Ectodermal cell (in vitro differentiated cells): ENCODE measurements around the gene P2RY14.
"Not testable (repeated sequence)": the region's sequence is repeated elsewhere in the genome, so short reads cannot be mapped to it uniquely, and the experiment has no call there.

Source experiments
- H3K27ac ChIP-seq: 2 replicates; pipeline ENCODE4 v1.7.0; 2013; ENCODE audit warnings: mild to moderate bottlenecking, low read depth, low read length; ENCODE audit not compliant: insufficient read depth, poor library complexity, severe bottlenecking
- H3K27me3 ChIP-seq: 2 replicates; pipeline ENCODE4 v1.7.0; 2013; ENCODE audit warnings: mild to moderate bottlenecking, low read length; ENCODE audit not compliant: insufficient read depth, control insufficient read depth, poor library complexity, severe bottlenecking
- H3K36me3 ChIP-seq: one replicate; pipeline ENCODE4 v1.7.0; 2013; ENCODE audit warnings: low read length; ENCODE audit not compliant: control insufficient read depth, insufficient read depth
- H3K4me1 ChIP-seq: one replicate; pipeline ENCODE4 v1.7.0; 2013; ENCODE audit warnings: low read length; ENCODE audit not compliant: control insufficient read depth, insufficient read depth
- H3K4me3 ChIP-seq: 2 replicates; pipeline ENCODE4 v1.7.0; 2013; ENCODE audit warnings: low read depth, low read length, control low read depth; ENCODE audit not compliant: insufficient read depth
- H3K9me3 ChIP-seq: 2 replicates; pipeline ENCODE4 v1.7.0; 2013; ENCODE audit warnings: mild to moderate bottlenecking, low read length, moderate library complexity; ENCODE audit not compliant: control insufficient read depth
- WGBS, 2 experiments: methylation state at CpG; one replicate each; pipeline ENCODE4 v1.1.7; 2013; ENCODE audit warnings: missing lambda C conversion rate in 2 of 2; 5-methylcytosine and 5-hydroxymethylcytosine counted together

P2RY14 gene

GRCh38 chr3:151265166-151265565 lies 13.2 kb downstream of the P2RY14 start:
- Histone ChIP-seq H3K4me3 (no peak overlapping the region), H3K4me1 (no peaks in the 10 kb centered on the region), H3K27ac (no peak overlapping the region), H3K9me3 (no peaks in the 10 kb centered on the region), H3K36me3 (no peaks in the 10 kb centered on the region), H3K27me3 (no peaks in the 10 kb centered on the region)
- WGBS, 2 experiments: 93 to 99% methylated on average over 5 of the region's 5 CpGs

DNA sequence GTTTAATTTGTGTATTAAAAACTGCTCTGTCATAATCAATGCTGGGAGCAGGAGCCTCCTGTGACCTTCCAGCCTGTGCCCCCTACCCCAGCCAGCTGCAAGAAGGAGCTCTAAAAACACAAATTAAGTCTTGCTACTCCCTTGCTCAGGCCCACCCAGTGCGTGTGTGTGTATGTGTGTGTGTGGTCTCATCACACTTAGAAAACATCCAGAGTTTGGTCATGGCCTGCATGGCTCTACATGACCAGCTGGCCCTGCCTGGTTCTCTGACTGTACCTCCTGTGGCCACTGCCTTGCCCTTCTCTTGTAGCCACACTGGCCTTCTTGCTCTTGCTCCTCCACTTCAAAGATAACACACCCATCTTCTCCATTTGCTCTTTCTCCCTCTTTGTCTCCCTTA lies 13.7 kb downstream of the P2RY14 start:
- H3K36me3 ChIP-seq: no peaks in the 10 kb centered on the region
- no peak overlapping the region for H3K27ac ChIP-seq
- WGBS, 2 experiments: 89 to 100% methylated on average over 1 of the region's 1 CpG
- no peaks in the 10 kb centered on the region for H3K27me3 ChIP-seq
- no peak overlapping the region for H3K4me3 ChIP-seq
- H3K4me1 ChIP-seq: no peaks in the 10 kb centered on the region
- H3K9me3 ChIP-seq: no peaks in the 10 kb centered on the region

DNA sequence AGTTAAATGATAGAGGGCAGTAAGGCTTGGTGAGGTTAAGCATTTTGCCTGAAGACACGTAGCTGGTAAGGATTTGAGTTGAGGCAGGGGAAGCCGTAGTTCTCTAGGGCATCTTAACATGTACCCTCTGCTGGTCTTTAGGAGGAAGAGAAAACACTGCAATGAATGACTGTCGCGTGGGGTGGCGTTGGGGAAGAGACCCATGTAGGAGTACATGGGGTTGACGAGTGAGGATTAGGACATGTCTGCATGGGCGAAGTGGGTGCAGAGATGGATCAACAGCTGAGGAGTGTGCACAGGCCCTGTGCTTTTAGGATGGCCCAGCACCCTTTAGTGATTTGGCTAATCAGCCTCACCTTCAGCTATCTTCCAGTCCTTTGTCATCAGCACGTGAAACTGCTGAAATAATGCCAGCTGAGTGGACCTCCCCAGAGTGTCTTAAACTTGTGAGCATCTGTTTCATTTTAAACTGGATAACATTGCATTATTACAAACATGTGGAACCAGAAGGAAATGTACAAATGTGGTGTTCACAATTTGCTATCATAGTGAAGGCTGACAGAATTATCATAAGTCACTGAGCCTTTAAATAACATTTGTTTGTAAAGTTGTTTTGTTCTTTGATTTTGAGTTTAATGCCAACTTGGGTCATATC lies 15.3 kb downstream of the P2RY14 start:
- no peaks in the 10 kb centered on the region for H3K9me3 ChIP-seq
- no peaks in the 10 kb centered on the region for H3K4me1 ChIP-seq
- H3K27ac ChIP-seq: no peak overlapping the region
- no peaks in the 10 kb centered on the region for H3K36me3 ChIP-seq
- H3K27me3 ChIP-seq: no peaks in the 10 kb centered on the region
- WGBS, 2 experiments: 92 to 93% methylated on average over 8 of the region's 8 CpGs
- no peak overlapping the region for H3K4me3 ChIP-seq

DNA sequence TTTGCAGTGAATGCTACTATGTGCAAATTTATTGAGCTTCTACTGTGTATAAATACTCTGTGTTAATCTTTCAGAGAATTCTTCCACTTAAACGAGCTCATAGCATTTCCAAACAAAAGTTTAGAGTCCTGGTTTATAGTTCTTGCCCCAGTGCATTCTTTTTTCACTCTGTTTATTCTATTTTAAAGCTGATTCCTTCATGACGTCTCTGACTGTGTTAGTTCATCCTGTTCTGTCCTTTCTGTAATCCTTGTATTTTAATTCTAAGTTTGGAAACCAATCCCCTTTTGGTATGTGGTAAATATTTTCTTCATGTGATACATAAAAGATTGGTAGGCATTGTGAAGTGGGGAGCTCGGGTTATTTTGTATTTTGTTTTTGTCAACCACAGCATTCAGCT lies 18.7 kb downstream of the P2RY14 start:
- Histone ChIP-seq H3K36me3 (no peaks in the 10 kb centered on the region), H3K4me3 (no peak overlapping the region), H3K27me3 (no peaks in the 10 kb centered on the region), H3K27ac (no peak overlapping the region), H3K9me3 (no peaks in the 10 kb centered on the region), H3K4me1 (no peaks in the 10 kb centered on the region)
- WGBS, 2 experiments: 94 to 96% methylated on average over 3 of the region's 3 CpGs

DNA sequence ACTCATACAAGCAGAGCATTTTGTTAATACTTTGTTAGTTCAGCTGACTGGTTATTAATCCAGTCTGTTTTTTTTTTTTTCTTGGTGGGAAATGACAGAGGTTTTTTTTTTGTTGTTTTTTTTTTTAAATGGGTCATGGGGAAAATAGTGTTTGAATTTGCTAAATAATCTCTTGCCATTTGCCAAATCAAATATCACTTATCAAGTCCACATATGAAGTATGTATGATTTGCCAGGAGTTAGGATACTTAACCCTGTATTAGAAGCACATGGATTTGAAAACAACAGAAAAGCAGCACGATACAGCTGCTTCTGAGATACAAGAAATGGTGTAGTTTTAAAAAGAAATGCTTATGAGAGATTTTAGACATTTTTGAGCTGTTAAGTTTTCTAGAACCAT lies 21.6 kb downstream of the P2RY14 start:
- no peaks in the 10 kb centered on the region for H3K27me3 ChIP-seq
- H3K4me1 ChIP-seq: no peaks in the 10 kb centered on the region
- H3K9me3 ChIP-seq: no peaks in the 10 kb centered on the region
- no peaks in the 10 kb centered on the region for H3K36me3 ChIP-seq
- H3K4me3 ChIP-seq: no peak overlapping the region
- H3K27ac ChIP-seq: no peak overlapping the region
- whole genome bisulfite sequencing, 2 experiments: 94 to 97% methylated on average over 1 of the region's 1 CpG

- WGBS, 2 experiments: 88 to 92% methylated on average over 3 of the region's 3 CpGs
- Histone ChIP-seq H3K36me3 (no peaks in the 10 kb centered on the region), H3K27ac (no peak overlapping the region), H3K27me3 (no peaks in the 10 kb centered on the region), H3K4me1 (no peaks in the 10 kb centered on the region), H3K4me3 (no peak overlapping the region), H3K9me3 (no peaks in the 10 kb centered on the region)
Observed at GRCh38 chr3:151248772-151249337, 29.5 kb downstream of the P2RY14 start.

DNA sequence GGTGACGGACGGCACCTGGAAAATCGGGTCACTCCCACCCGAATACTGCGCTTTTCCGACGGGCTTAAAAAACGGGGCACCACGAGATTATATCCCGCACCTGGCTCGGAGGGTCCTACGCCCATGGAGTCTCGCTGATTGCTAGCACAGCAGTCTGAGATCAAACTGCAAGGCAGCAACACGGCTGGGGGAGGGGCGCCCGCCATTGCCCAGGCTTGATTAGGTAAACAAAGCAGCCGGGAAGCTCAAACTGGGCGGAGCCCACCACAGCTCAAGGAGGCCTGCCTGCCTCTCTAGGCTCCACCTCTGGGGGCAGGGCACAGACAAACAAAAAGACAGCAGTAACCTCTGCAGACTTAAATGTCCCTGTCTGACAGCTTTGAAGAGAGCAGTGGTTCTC lies 36.3 kb downstream of the P2RY14 start:
- WGBS, 2 experiments: 83 to 84% methylated on average over 18 of the region's 18 CpGs
- not testable (repeated sequence) for H3K4me1 ChIP-seq, H3K4me3 ChIP-seq, H3K27ac ChIP-seq, H3K9me3 ChIP-seq, H3K27me3 ChIP-seq, H3K36me3 ChIP-seq

GRCh38 chr3:151236736-151237135 lies 41.6 kb downstream of the P2RY14 start:
- no peaks in the 10 kb centered on the region for H3K36me3 ChIP-seq
- H3K27ac ChIP-seq: no peak overlapping the region
- H3K4me1 ChIP-seq: no peaks in the 10 kb centered on the region
- no peak overlapping the region for H3K4me3 ChIP-seq
- H3K27me3 ChIP-seq: no peaks in the 10 kb centered on the region
- 90 to 95% methylated on average over 6 to 7 of the region's 7 CpGs for WGBS, 2 experiments
- H3K9me3 ChIP-seq: no peaks in the 10 kb centered on the region

DNA sequence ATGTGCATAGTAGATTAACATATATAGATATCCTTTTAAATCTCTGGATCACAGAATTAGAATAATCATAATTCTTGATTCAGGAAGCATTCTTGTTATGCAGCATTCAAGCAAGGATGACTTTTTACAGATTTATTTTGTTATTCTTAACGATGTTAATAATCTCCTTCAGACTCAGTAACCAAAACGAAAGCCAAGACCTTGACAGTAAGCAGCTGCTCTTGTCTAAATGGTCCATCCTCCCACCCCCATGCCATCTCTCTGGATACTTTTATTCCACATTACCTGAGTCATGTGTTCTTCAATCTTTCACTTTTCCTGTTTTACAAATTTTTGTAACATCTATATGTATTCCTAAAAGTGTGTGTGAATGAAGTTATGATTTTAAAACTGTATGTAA lies 42.0 kb downstream of the P2RY14 start:
- no peaks in the 10 kb centered on the region for H3K36me3 ChIP-seq
- 90 to 93% methylated on average over 2 of the region's 2 CpGs for WGBS, 2 experiments

DNA sequence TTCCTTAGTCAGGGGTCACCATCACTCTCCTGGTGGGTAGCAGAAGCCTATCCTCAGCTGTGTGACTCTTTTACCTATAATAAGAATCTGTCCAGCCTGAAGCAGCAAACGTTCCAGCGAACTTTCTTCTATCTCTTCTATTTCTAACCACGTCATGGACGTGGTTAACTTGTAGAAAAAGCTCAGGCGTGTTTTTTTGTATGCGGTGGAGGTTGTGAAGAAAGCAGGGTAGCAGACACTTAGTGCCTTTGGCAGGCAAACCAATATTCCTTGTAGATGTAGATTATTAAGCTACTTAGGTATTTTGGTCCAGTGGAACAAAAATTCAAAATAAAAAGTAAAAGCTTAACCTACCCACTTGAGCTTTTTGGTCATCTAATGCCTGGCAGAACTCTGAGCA lies 43.5 kb downstream of the P2RY14 start:
- Histone ChIP-seq H3K27ac (no peak overlapping the region), H3K36me3 (no peaks in the 10 kb centered on the region), H3K27me3 (no peaks in the 10 kb centered on the region), H3K9me3 (no peaks in the 10 kb centered on the region), H3K4me3 (no peak overlapping the region), H3K4me1 (no peaks in the 10 kb centered on the region)
- WGBS, 2 experiments: 97 to 98% methylated on average over 6 of the region's 6 CpGs

More for the DNA sequence above, 42.0 kb downstream of the P2RY14 start:
- Histone ChIP-seq H3K4me1 (no peaks in the 10 kb centered on the region), H3K27me3 (no peaks in the 10 kb centered on the region), H3K27ac (no peak overlapping the region), H3K9me3 (no peaks in the 10 kb centered on the region), H3K4me3 (no peak overlapping the region)
